ENCODE results near the gene UNKL. TPM values are rescaled to one million over a fixed set of nuclear protein-coding genes. Genes with fewer than 3 reads are reported as not detected.
A peak's percentile ranks its signal among the peaks of the same experiment; 100 is the strongest.

Gene UNKL
- total and polyA plus RNA-seq, 2 donors (not counting 1 experiment from before 2014, with no cell fraction given): 53.9 to 178 TPM

GRCh38 chr16:1351215-1351581, 63.3 kb downstream of the UNKL start:
- Histone ChIP-seq H3K36me3 (replicated peaks in 1 of 2; ENCODE audit: control extremely low read depth in 1 of 2, control insufficient read depth in 1 of 2, extremely low read depth in 1 of 2, insufficient read depth in 2 of 2, low read length in 1 of 2) (peaks cover 0 to 27% of the 10 kb centered on the region in 2 experiments), H2AFZ (ENCODE audit: insufficient read depth, low read depth, low read length, poor library complexity, severe bottlenecking) (peak overlapping the region; percentile 81), H3K9ac (ENCODE audit: low read length) (peak overlapping the region; percentile 76), H3K27ac (ENCODE audit: low read length in 2 of 2) (peak overlapping the region in 1 of 2 donors; percentile 77), H3K27me3 (replicated peaks in 1 of 4; ENCODE audit: control extremely low read depth in 1 of 4, control insufficient read depth in 3 of 4, insufficient read depth in 4 of 4, low read length in 3 of 4) (no peaks in the 10 kb centered on the region), H3K79me2 (ENCODE audit: control insufficient read depth, insufficient read depth, low read length) (peaks cover 57% of the 10 kb centered on the region), H3K9me3 (ENCODE audit: control extremely low read depth in 1 of 3, control insufficient read depth in 2 of 3, insufficient read depth in 1 of 3, low read length in 2 of 3) (no peaks in the 10 kb centered on the region), H3K4me3 (ENCODE audit: control extremely low read depth in 1 of 5, extremely low read depth in 1 of 5, insufficient read depth in 1 of 5, low read depth in 2 of 5, low read length in 4 of 5) (peak overlapping the region; percentile 48 to 84 (median 76)), H3K4me1 (ENCODE audit: control insufficient read depth in 2 of 2, insufficient read depth in 2 of 2, low read length in 2 of 2) (peaks cover 17 to 21% of the 10 kb centered on the region in 2 donors), H3K4me2 (replicated peaks; ENCODE audit: low read depth, low read length, poor library complexity, severe bottlenecking) (peak overlapping the region; percentile 97), H4K20me1 (ENCODE audit: control insufficient read depth, insufficient read depth, low read length, poor library complexity, severe bottlenecking) (peaks cover 54% of the 10 kb centered on the region)
- CTCF ChIA-PET: interaction anchor here (1.0 to 1.3 kb wide), 2 partner anchors 13 to 20 kb away, joined by 3 to 5 read pairs; no protein-coding TSS in a partner anchor
- no peaks in the 10 kb centered on the region for H3K27me3 Mint-ChIP-seq
- no peaks in the 10 kb centered on the region for H3K9me3 Mint-ChIP-seq (ENCODE audit: insufficient read depth)
- peaks cover 40% of the 10 kb centered on the region for H3K4me1 Mint-ChIP-seq
- no peak for DNase-seq
- intact Hi-C loops (cut with micrococcal nuclease): loop anchor here (1.0 to 10.0 kb wide), 2 partner anchors 8 to 54 kb away; no protein-coding TSS in a partner anchor
- ATAC-seq (ENCODE audit: low read depth): peak; percentile 5
- no peak for TF ChIP-seq EZH2 (IDR thresholded peaks at IDR 0.05; ENCODE audit: borderline replicate concordance, insufficient read depth, low read depth, low read length, poor library complexity, severe bottlenecking)
- no peak for TF ChIP-seq CTCF (IDR thresholded peaks at IDR 0.05)
- 1% methylated on average over 31 of the region's 35 CpGs for WGBS (ENCODE audit: insufficient coverage)
- POLR2A ChIA-PET: interaction anchor here (0.9 kb wide), 1 partner anchor 9 kb away, joined by 3 read pairs; no protein-coding TSS in a partner anchor
- H3K4me3 Mint-ChIP-seq: peak overlapping the region; percentile 86
- peak overlapping the region; percentile 88 for H3K27ac Mint-ChIP-seq

- Histone ChIP-seq H3K4me1 (ENCODE audit: control insufficient read depth in 2 of 2, insufficient read depth in 2 of 2, low read length in 2 of 2) (peaks cover 17 to 21% of the 10 kb centered on the region in 2 donors), H3K4me2 (replicated peaks; ENCODE audit: low read depth, low read length, poor library complexity, severe bottlenecking) (peak overlapping the region; percentile 97), H3K36me3 (replicated peaks in 1 of 2; ENCODE audit: control extremely low read depth in 1 of 2, control insufficient read depth in 1 of 2, extremely low read depth in 1 of 2, insufficient read depth in 2 of 2, low read length in 1 of 2) (peaks cover 0 to 27% of the 10 kb centered on the region in 2 experiments), H3K27ac (ENCODE audit: low read length in 2 of 2) (no peak overlapping the region), H4K20me1 (ENCODE audit: control insufficient read depth, insufficient read depth, low read length, poor library complexity, severe bottlenecking) (peaks cover 49% of the 10 kb centered on the region), H3K9me3 (ENCODE audit: control extremely low read depth in 1 of 3, control insufficient read depth in 2 of 3, insufficient read depth in 1 of 3, low read length in 2 of 3) (no peaks in the 10 kb centered on the region), H2AFZ (ENCODE audit: insufficient read depth, low read depth, low read length, poor library complexity, severe bottlenecking) (peak overlapping the region; percentile 81), H3K79me2 (ENCODE audit: control insufficient read depth, insufficient read depth, low read length) (peaks cover 52% of the 10 kb centered on the region), H3K4me3 (ENCODE audit: control extremely low read depth in 1 of 5, extremely low read depth in 1 of 5, insufficient read depth in 1 of 5, low read depth in 2 of 5, low read length in 4 of 5) (peak overlapping the region; percentile 48 to 84 (median 76)), H3K9ac (ENCODE audit: low read length) (peak overlapping the region; percentile 76), H3K27me3 (replicated peaks in 1 of 4; ENCODE audit: control extremely low read depth in 1 of 4, control insufficient read depth in 3 of 4, insufficient read depth in 4 of 4, low read length in 3 of 4) (no peaks in the 10 kb centered on the region)
- 93% methylated on average over 19 of the region's 19 CpGs for WGBS (ENCODE audit: insufficient coverage)
- peak overlapping the region; percentile 86 for H3K4me3 Mint-ChIP-seq
- TF ChIP-seq EZH2 (IDR thresholded peaks at IDR 0.05; ENCODE audit: borderline replicate concordance, insufficient read depth, low read depth, low read length, poor library complexity, severe bottlenecking): no peak
- H3K9me3 Mint-ChIP-seq (ENCODE audit: insufficient read depth): no peaks in the 10 kb centered on the region
- DNase-seq: peak; percentile 28
- H3K4me1 Mint-ChIP-seq: peaks cover 40% of the 10 kb centered on the region
- no peaks in the 10 kb centered on the region for H3K27me3 Mint-ChIP-seq
- intact Hi-C loops (cut with micrococcal nuclease): loop anchor here (1.0 to 10.0 kb wide), 2 partner anchors 7 to 54 kb away; no protein-coding TSS in a partner anchor
- POLR2A ChIA-PET: interaction anchor here (0.9 kb wide), 1 partner anchor 8 kb away, joined by 3 read pairs; no protein-coding TSS in a partner anchor
- H3K27ac Mint-ChIP-seq: peak overlapping the region; percentile 88
- ATAC-seq (ENCODE audit: low read depth): no peak
- CTCF ChIA-PET: interaction anchor here (1.0 to 1.3 kb wide), 2 partner anchors 13 to 20 kb away, joined by 3 to 5 read pairs; no protein-coding TSS in a partner anchor
Measured at GRCh38 chr16:1350691-1351090, 63.8 kb downstream of the UNKL start.

All from B cell (primary cell).